Measurements from ENCODE around the gene SMARCC1.

Gene SMARCC1

GRCh38 chr3:47536221-47536891 is 245.3 kb downstream of the SMARCC1 start:
- DNase-seq = no peak
